ENCODE measurements around the gene MRPL18.

DNA sequence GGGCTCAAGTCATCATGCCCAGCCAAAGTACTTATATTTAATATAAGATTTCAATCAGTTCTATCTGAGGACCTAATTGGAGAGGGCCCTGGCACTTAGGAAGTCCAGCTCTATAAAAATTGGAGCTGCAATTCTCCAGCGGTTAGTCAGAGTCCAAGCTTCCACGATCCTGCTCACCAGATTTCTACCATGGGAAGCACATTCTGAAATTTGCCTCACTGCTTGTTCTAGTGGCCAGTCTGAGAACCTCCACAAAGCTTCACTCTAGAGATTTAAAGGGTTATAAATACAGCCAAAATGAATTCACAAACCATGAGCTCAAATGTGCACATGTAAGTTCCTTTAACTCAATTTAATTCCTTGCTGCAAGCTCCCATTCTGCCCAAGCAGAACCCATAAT lies 43.3 kb downstream of the MRPL18 start:
- no peak for TF ChIP-seq EP300 (IDR thresholded peaks at IDR 0.05)
- TF ChIP-seq, protein P1, sequence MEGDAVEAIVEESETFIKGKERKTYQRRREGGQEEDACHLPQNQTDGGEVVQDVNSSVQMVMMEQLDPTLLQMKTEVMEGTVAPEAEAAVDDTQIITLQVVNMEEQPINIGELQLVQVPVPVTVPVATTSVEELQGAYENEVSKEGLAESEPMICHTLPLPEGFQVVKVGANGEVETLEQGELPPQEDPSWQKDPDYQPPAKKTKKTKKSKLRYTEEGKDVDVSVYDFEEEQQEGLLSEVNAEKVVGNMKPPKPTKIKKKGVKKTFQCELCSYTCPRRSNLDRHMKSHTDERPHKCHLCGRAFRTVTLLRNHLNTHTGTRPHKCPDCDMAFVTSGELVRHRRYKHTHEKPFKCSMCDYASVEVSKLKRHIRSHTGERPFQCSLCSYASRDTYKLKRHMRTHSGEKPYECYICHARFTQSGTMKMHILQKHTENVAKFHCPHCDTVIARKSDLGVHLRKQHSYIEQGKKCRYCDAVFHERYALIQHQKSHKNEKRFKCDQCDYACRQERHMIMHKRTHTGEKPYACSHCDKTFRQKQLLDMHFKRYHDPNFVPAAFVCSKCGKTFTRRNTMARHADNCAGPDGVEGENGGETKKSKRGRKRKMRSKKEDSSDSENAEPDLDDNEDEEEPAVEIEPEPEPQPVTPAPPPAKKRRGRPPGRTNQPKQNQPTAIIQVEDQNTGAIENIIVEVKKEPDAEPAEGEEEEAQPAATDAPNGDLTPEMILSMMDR (IDR thresholded peaks at IDR 0.05): no peak
- TF ChIP-seq POLR2A (IDR thresholded peaks at IDR 0.05): no peak
